Measurements from ENCODE around the gene SPATA45.

Gene SPATA45

DNA sequence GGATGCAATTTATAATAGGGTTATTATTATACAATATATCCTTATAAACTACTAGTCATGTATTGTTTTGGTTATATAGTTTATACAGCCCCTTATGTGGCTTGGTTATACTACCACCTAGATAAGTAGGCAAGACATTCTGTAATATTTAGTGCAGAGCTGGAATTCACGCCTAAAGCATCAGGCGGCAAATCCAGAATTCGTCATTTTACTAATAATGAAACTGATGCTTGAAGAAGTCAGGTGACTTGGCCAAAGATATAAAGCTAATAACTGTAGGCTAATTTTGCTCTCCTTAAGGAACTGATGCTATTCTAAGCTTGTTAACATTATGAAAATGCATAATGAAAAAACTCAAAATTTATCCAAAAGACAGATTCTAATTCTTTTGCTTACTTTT lies 66.7 kb downstream of the SPATA45 start:
- DNase-seq (ENCODE audit: low spot score) = no peak
